Measurements from ENCODE around the gene GTF3C4.

GTF3C4 gene

DNA sequence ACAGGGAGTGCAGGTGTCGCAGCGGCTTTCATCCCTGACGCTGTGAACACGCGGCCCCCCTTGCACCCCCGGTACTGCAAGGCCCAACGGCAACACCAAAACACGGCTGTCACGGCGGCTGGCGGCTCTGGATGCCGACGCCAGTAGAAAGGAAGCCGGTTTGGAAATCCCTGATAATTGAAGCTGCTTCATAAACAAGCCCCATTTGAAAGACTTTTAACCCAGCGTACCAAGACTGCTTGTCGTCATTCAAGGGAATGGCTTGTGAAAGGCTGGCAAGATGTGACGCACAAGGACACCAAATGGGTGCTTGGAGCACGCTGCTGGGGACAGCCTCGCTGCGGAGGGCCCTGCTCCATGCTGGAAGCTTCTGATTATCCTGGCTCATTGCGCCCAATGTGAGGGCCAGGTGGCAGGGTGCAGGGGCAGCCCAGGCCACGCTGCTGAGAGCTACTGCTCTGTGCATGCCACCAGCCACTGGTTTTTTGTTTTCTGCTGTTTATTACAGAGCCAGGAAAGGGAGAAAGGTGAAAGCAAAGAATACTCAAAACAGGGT, 63.1 kb downstream of the GTF3C4 start:
- H4K91ac ChIP-seq (ENCODE audit: low read length): no peak overlapping the region
- 86% methylated on average over 22 of the region's 22 CpGs for WGBS
- no peak overlapping the region for H2BK12ac ChIP-seq (ENCODE audit: low read length in 2 of 2)
- DNase-seq: no peak
- H3K9me3 ChIP-seq (ENCODE audit: control insufficient read depth, low read length): no peaks in the 10 kb centered on the region
- peaks cover 25 to 29% of the 10 kb centered on the region in 2 experiments for H3K27me3 ChIP-seq (ENCODE audit: control insufficient read depth in 1 of 2, insufficient read depth in 1 of 2, low read length in 2 of 2)
- H3K79me1 ChIP-seq (replicated peaks; ENCODE audit: low read length, poor library complexity, severe bottlenecking): no peaks in the 10 kb centered on the region
- no peak overlapping the region for H2BK5ac ChIP-seq (ENCODE audit: low read depth, low read length, poor library complexity, severe bottlenecking)
- no peak overlapping the region for H3K4ac ChIP-seq (ENCODE audit: low read depth in 1 of 2, low read length in 2 of 2)
- no peak overlapping the region for H2BK15ac ChIP-seq (ENCODE audit: low read depth, poor library complexity, severe bottlenecking)
- H4K8ac ChIP-seq (ENCODE audit: low read length): no peak overlapping the region
- H3K18ac ChIP-seq (ENCODE audit: low read depth in 1 of 2, low read length in 2 of 2): no peak overlapping the region
- no peaks in the 10 kb centered on the region for H3K36me3 ChIP-seq (ENCODE audit: control insufficient read depth in 1 of 2, insufficient read depth in 2 of 2, low read depth in 1 of 2, low read length in 2 of 2)
- no peak overlapping the region for H3K4me3 ChIP-seq (ENCODE audit: insufficient read depth in 1 of 2, low read depth in 1 of 2, low read length in 2 of 2)
- H2BK120ac ChIP-seq (ENCODE audit: low read depth, low read length): no peak overlapping the region
- H2AK5ac ChIP-seq (ENCODE audit: low read length, severe bottlenecking): no peak overlapping the region
- no peak overlapping the region for H3K27ac ChIP-seq (ENCODE audit: low read length, poor library complexity, severe bottlenecking)
- H3K14ac ChIP-seq (ENCODE audit: low read length in 2 of 2): peak overlapping the region in 1 of 2 experiments; percentile 71
- H3K9ac ChIP-seq (ENCODE audit: low read length): no peak overlapping the region
- no peak overlapping the region for H3K23ac ChIP-seq (ENCODE audit: low read length in 2 of 2)
- H2AFZ ChIP-seq (ENCODE audit: low read depth, low read length): no peak overlapping the region
- no peaks in the 10 kb centered on the region for H3K4me1 ChIP-seq (ENCODE audit: control insufficient read depth, insufficient read depth, low read depth, low read length)
- no peak overlapping the region for H3K4me2 ChIP-seq (ENCODE audit: low read length, poor library complexity, severe bottlenecking)

DNA sequence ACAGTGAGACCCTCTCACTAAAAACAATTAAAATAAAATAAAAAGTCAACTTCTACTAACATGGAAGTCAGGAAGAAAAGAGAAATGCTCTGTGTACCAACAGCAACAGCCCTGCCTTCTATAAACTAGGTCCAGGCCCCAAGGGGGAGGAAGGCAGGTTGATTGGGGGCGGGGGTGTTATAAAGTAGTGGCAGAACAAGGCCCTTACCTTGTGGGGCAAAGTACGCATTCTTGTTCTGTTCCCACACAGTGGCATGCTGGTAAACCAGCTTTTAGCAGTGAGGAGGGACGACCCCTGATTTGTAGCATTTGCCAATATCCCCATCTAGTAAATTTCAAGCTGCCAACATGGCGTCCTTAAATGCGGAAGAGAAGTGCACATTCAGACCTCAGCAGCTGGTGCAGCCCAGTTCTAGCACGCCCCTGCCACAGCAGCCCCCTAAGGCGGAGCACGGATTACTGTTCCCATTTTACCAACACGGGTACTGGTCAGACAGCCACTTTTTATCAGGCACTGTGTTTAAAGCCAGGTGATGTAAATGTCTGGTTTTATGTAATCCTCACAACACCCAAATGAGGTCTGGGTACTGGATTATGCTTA, 69.5 kb downstream of the GTF3C4 start:
- no peak overlapping the region for H2BK5ac ChIP-seq (ENCODE audit: low read depth, low read length, poor library complexity, severe bottlenecking)
- no peak overlapping the region for H2AK5ac ChIP-seq (ENCODE audit: low read length, severe bottlenecking)
- no peak overlapping the region for H3K4me3 ChIP-seq (ENCODE audit: insufficient read depth in 1 of 2, low read depth in 1 of 2, low read length in 2 of 2)
- no peak overlapping the region for H2BK15ac ChIP-seq (ENCODE audit: low read depth, poor library complexity, severe bottlenecking)
- no peaks in the 10 kb centered on the region for H3K9me3 ChIP-seq (ENCODE audit: control insufficient read depth, low read length)
- H3K27me3 ChIP-seq (ENCODE audit: control insufficient read depth in 1 of 2, insufficient read depth in 1 of 2, low read length in 2 of 2): peaks cover 38 to 48% of the 10 kb centered on the region in 2 experiments
- H2BK120ac ChIP-seq (ENCODE audit: low read depth, low read length): no peak overlapping the region
- DNase-seq: no peak
- no peak overlapping the region for H3K4me2 ChIP-seq (ENCODE audit: low read length, poor library complexity, severe bottlenecking)
- 90% methylated on average over 9 of the region's 9 CpGs for WGBS
- no peak overlapping the region for H4K8ac ChIP-seq (ENCODE audit: low read length)
- no peak overlapping the region for H3K9ac ChIP-seq (ENCODE audit: low read length)
- H3K14ac ChIP-seq (ENCODE audit: low read length in 2 of 2): no peak overlapping the region
- H2AFZ ChIP-seq (ENCODE audit: low read depth, low read length): no peak overlapping the region
- no peak overlapping the region for H3K4ac ChIP-seq (ENCODE audit: low read depth in 1 of 2, low read length in 2 of 2)
- no peak overlapping the region for H2BK12ac ChIP-seq (ENCODE audit: low read length in 2 of 2)
- no peaks in the 10 kb centered on the region for H3K79me1 ChIP-seq (replicated peaks; ENCODE audit: low read length, poor library complexity, severe bottlenecking)
- H3K36me3 ChIP-seq (ENCODE audit: control insufficient read depth in 1 of 2, insufficient read depth in 2 of 2, low read depth in 1 of 2, low read length in 2 of 2): no peaks in the 10 kb centered on the region
- no peak overlapping the region for H3K27ac ChIP-seq (ENCODE audit: low read length, poor library complexity, severe bottlenecking)
- no peak overlapping the region for H3K23ac ChIP-seq (ENCODE audit: low read length in 2 of 2)
- H3K18ac ChIP-seq (ENCODE audit: low read depth in 1 of 2, low read length in 2 of 2): no peak overlapping the region
- no peak overlapping the region for H4K91ac ChIP-seq (ENCODE audit: low read length)
- no peaks in the 10 kb centered on the region for H3K4me1 ChIP-seq (ENCODE audit: control insufficient read depth, insufficient read depth, low read depth, low read length)

DNA sequence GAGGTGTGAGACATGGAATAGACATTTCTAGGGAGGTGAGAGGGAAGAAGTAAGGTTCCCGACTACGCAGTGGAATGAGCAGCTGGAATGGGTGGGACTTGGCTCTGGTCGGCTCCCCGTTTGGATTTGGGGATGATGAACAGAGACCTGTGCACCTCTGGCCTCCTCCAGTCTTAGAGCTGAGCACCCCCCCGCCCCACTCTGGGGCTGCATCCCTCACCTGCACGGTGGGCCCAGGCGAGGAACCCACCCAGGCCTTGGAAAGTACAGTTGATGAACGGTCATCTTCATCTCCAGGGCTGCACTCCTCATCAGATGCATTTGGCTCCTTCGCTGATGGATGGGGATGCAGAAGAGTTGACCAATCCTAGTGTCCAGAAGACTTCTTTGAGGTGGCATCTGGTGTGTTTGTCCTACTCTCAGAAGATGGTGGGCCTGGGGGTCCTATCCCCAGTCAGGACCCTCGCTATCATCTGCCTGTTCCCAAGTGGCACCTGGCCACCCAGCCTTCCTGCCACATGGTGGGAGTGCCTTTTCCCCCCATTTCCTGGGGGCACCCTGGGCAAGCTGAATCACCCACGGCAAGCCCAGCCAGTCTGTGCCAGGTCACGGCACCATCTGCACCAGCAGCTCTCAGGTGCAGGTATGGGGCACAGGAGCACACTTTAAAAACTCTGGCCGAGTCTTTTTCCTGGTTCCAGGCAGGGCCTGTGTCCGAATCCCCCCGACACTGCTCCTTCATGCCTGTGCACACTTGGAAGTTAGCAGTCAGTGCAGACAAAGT, 70.5 kb downstream of the GTF3C4 start:
- no peaks in the 10 kb centered on the region for H3K4me1 ChIP-seq (ENCODE audit: control insufficient read depth, insufficient read depth, low read depth, low read length)
- no peaks in the 10 kb centered on the region for H3K9me3 ChIP-seq (ENCODE audit: control insufficient read depth, low read length)
- no peaks in the 10 kb centered on the region for H3K36me3 ChIP-seq (ENCODE audit: control insufficient read depth in 1 of 2, insufficient read depth in 2 of 2, low read depth in 1 of 2, low read length in 2 of 2)
- no peaks in the 10 kb centered on the region for H3K79me1 ChIP-seq (replicated peaks; ENCODE audit: low read length, poor library complexity, severe bottlenecking)
- H2BK120ac ChIP-seq (ENCODE audit: low read depth, low read length): no peak overlapping the region
- no peak overlapping the region for H3K27ac ChIP-seq (ENCODE audit: low read length, poor library complexity, severe bottlenecking)
- H2BK15ac ChIP-seq (ENCODE audit: low read depth, poor library complexity, severe bottlenecking): no peak overlapping the region
- 90% methylated on average over 15 of the region's 15 CpGs for WGBS
- no peak overlapping the region for H3K9ac ChIP-seq (ENCODE audit: low read length)
- no peak overlapping the region for H2AK5ac ChIP-seq (ENCODE audit: low read length, severe bottlenecking)
- no peak overlapping the region for H2BK12ac ChIP-seq (ENCODE audit: low read length in 2 of 2)
- no peak overlapping the region for H3K4ac ChIP-seq (ENCODE audit: low read depth in 1 of 2, low read length in 2 of 2)
- H3K23ac ChIP-seq (ENCODE audit: low read length in 2 of 2): no peak overlapping the region
- H4K8ac ChIP-seq (ENCODE audit: low read length): no peak overlapping the region
- DNase-seq: no peak
- H3K27me3 ChIP-seq (ENCODE audit: control insufficient read depth in 1 of 2, insufficient read depth in 1 of 2, low read length in 2 of 2): peaks cover 47 to 57% of the 10 kb centered on the region in 2 experiments
- no peak overlapping the region for H3K4me3 ChIP-seq (ENCODE audit: insufficient read depth in 1 of 2, low read depth in 1 of 2, low read length in 2 of 2)
- no peak overlapping the region for H2BK5ac ChIP-seq (ENCODE audit: low read depth, low read length, poor library complexity, severe bottlenecking)
- H2AFZ ChIP-seq (ENCODE audit: low read depth, low read length): no peak overlapping the region
- no peak overlapping the region for H3K4me2 ChIP-seq (ENCODE audit: low read length, poor library complexity, severe bottlenecking)
- no peak overlapping the region for H3K14ac ChIP-seq (ENCODE audit: low read length in 2 of 2)
- no peak overlapping the region for H4K91ac ChIP-seq (ENCODE audit: low read length)
- H3K18ac ChIP-seq (ENCODE audit: low read depth in 1 of 2, low read length in 2 of 2): no peak overlapping the region

DNA sequence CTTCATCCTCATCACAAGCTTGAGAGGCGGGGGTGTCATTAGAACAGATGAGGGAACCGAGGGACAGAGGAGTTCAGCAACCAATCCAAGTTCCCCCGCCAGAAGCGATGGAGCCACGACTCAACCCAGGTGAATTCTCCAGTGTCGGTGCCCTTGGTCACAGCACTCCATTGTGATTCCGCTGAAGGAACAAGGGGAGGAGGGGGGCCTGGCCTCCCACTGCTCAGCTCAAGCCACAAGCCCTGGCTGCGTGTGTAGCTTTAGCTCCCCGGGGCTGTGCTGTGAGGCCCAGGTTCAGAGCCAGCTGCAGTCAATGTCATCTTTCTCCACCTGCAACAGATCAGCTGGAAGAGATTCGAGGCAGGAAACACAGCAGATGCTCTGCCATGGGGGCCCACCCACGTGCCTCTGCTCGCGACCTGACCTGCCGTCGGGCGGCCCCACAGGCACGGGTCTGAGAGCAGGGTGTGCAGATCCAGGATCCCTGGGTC, 72.6 kb downstream of the GTF3C4 start:
- Histone ChIP-seq H2AK5ac (ENCODE audit: low read length, severe bottlenecking) (no peak overlapping the region), H4K8ac (ENCODE audit: low read length) (no peak overlapping the region)

More for the DNA sequence above, 72.6 kb downstream of the GTF3C4 start:
- Histone ChIP-seq H3K9ac (ENCODE audit: low read length) (no peak overlapping the region), H4K91ac (ENCODE audit: low read length) (no peak overlapping the region), H3K14ac (ENCODE audit: low read length in 2 of 2) (peak overlapping the region in 1 of 2 experiments; percentile 69), H3K4me3 (ENCODE audit: insufficient read depth in 1 of 2, low read depth in 1 of 2, low read length in 2 of 2) (no peak overlapping the region), H2BK12ac (ENCODE audit: low read length in 2 of 2) (no peak overlapping the region), H3K4me1 (ENCODE audit: control insufficient read depth, insufficient read depth, low read depth, low read length) (no peaks in the 10 kb centered on the region), H3K79me1 (replicated peaks; ENCODE audit: low read length, poor library complexity, severe bottlenecking) (no peaks in the 10 kb centered on the region), H2AFZ (ENCODE audit: low read depth, low read length) (no peak overlapping the region), H3K4me2 (ENCODE audit: low read length, poor library complexity, severe bottlenecking) (no peak overlapping the region), H3K23ac (ENCODE audit: low read length in 2 of 2) (no peak overlapping the region), H2BK5ac (ENCODE audit: low read depth, low read length, poor library complexity, severe bottlenecking) (no peak overlapping the region), H3K9me3 (ENCODE audit: control insufficient read depth, low read length) (no peaks in the 10 kb centered on the region), H2BK15ac (ENCODE audit: low read depth, poor library complexity, severe bottlenecking) (no peak overlapping the region), H3K18ac (ENCODE audit: low read depth in 1 of 2, low read length in 2 of 2) (no peak overlapping the region), H3K36me3 (ENCODE audit: control insufficient read depth in 1 of 2, insufficient read depth in 2 of 2, low read depth in 1 of 2, low read length in 2 of 2) (no peaks in the 10 kb centered on the region), H3K27me3 (ENCODE audit: control insufficient read depth in 1 of 2, insufficient read depth in 1 of 2, low read length in 2 of 2) (peaks cover 57 to 70% of the 10 kb centered on the region in 2 experiments), H3K4ac (ENCODE audit: low read depth in 1 of 2, low read length in 2 of 2) (no peak overlapping the region), H2BK120ac (ENCODE audit: low read depth, low read length) (no peak overlapping the region), H3K27ac (ENCODE audit: low read length, poor library complexity, severe bottlenecking) (no peak overlapping the region)
- DNase-seq: no peak
- 68% methylated on average over 17 of the region's 17 CpGs for whole genome bisulfite sequencing

Data from mesenchymal stem cell (in vitro differentiated cells and primary cell).